HepG2 (cell line): ENCODE data around the gene MFNG. TPM values are rescaled to one million over a fixed set of nuclear protein-coding genes. Genes with fewer than 3 reads are reported as not detected.

Source experiments
- ATAC-seq: fragments of 200-7000 bp; cut with Tn5 transposase; 3 replicates; pipeline ENCODE4 v1.9.1; 2020; ENCODE audit warnings: mild to moderate bottlenecking, moderate library complexity
- BruUV-seq: library from RNA; stranded (reverse); fragments of 400-500 nt; replicated peaks from 2 replicates; lab custom pipeline; 2021; lab: Mats Ljungman, UMichigan
- CTCF ChIA-PET: fragments of 300-600 bp; formaldehyde crosslinking; extraction: SDS; loops from one replicate; lab custom pipeline; 2021; ENCODE audit warnings: low total read pairs, inconsistent platforms, low intra/inter-chr PET ratio; lab: Yijun Ruan, JAX
- POLR2A ChIA-PET: fragments of 350-600 bp; sonication (Branson Sonifier 250); formaldehyde crosslinking; loops from one replicate; lab custom pipeline; 2020; ENCODE audit warnings: antibody characterized with exemption, inconsistent platforms; lab: Yijun Ruan, JAX
- DNase-seq: peaks from one replicate; pipeline ENCODE4 v3.0.0-alpha.2; 2015; ENCODE audit warnings: low spot score
- FAIRE-seq: peaks from 3 replicates; lab custom pipeline; 2011; peaks lifted over from hg19 to GRCh38; lab: Jason Lieb, UNC
- H2AFZ ChIP-seq: one replicate; pipeline ENCODE4 v1.6.1; 2011; ENCODE audit warnings: low read length, inconsistent platforms
- H3K27ac ChIP-seq: fragments of 300-600 bp; 3 replicates; pipeline ENCODE4 v1.8.0; 2011; ENCODE audit warnings: mixed run types, mild to moderate bottlenecking, mixed read lengths, low read length, inconsistent platforms; ENCODE audit not compliant: insufficient read depth; ENCODE audit errors: extremely low read length
- H3K27me3 ChIP-seq, 2 experiments: fragments of 200-600 bp in 1 of 2; 2 replicates in 1 of 2; 3 replicates in 1 of 2; pipeline versions ENCODE4 v1.6.0 to v1.8.0; 2011; ENCODE audit warnings: low read length in 2 of 2, mild to moderate bottlenecking in 2 of 2, moderate library complexity in 2 of 2, inconsistent platforms in 1 of 2; ENCODE audit not compliant: insufficient read depth in 2 of 2, control insufficient read depth in 1 of 2
- H3K36me3 ChIP-seq, 2 experiments: fragments of 200-600 bp in 1 of 2; replicated peaks in 1 of 2; 2 replicates in 1 of 2; 3 replicates in 1 of 2; pipeline versions ENCODE4 v1.5.1 to v1.8.0; 2011; ENCODE audit warnings: low read length in 2 of 2, inconsistent platforms in 1 of 2; ENCODE audit not compliant: insufficient read depth in 2 of 2, control insufficient read depth in 1 of 2
- H3K4me1 ChIP-seq: 2 replicates; pipeline ENCODE4 v1.5.1; 2012; ENCODE audit warnings: low read length, inconsistent platforms; ENCODE audit not compliant: insufficient read depth
- H3K4me2 ChIP-seq: 2 replicates; pipeline ENCODE4 v1.6.0; 2011; ENCODE audit warnings: low read depth, low read length, inconsistent platforms
- H3K4me3 ChIP-seq, 3 experiments: fragments of 200-600 bp in 1 of 3; sonication (generic), shearing (Covaris generic) in 1 of 3; replicated peaks in 1 of 3; 2 replicates each; pipeline ENCODE4 v1.5.1; 2011 to 2016; ENCODE audit warnings: low read length in 3 of 3, inconsistent platforms in 2 of 3, low read depth in 2 of 3, mild to moderate bottlenecking in 2 of 3, control low read depth in 1 of 3, mixed read lengths in 1 of 3; ENCODE audit not compliant: insufficient read depth in 1 of 3
- H3K79me2 ChIP-seq: one replicate; pipeline ENCODE4 v1.6.1; 2011; ENCODE audit warnings: low read length, inconsistent platforms; ENCODE audit not compliant: insufficient read depth
- H3K9ac ChIP-seq: 2 replicates; pipeline ENCODE4 v1.6.0; 2011; ENCODE audit warnings: mild to moderate bottlenecking, low read depth, low read length, inconsistent platforms; ENCODE audit not compliant: insufficient read depth
- H3K9me3 ChIP-seq: 2 replicates; pipeline ENCODE4 v1.5.1; 2012; ENCODE audit warnings: mild to moderate bottlenecking, low read length
- H4K20me1 ChIP-seq: 2 replicates; pipeline ENCODE4 v1.6.0; 2011; ENCODE audit warnings: inconsistent platforms, mild to moderate bottlenecking, low read length, moderate library complexity; ENCODE audit not compliant: insufficient read depth
- ARID5B ChIP-seq: IDR thresholded peaks from 2 replicates; pipeline ENCODE4 v1.4.0; 2020; ENCODE audit warnings: mild to moderate bottlenecking, missing genetic modification reagents
- GABPB1 ChIP-seq: IDR thresholded peaks from 2 replicates; pipeline ENCODE4 v1.6.1; 2016; ENCODE audit warnings: mild to moderate bottlenecking, missing genetic modification reagents, moderate library complexity, missing compliant biosample characterization
- HNRNPLL ChIP-seq: fragments of 200-400 bp; formaldehyde crosslinking; IDR thresholded peaks from 2 replicates; pipeline ENCODE4 v1.6.1; 2017; ENCODE audit warnings: mild to moderate bottlenecking, low read depth, low read length; ENCODE audit not compliant: poor library complexity, severe bottlenecking
- MTA1 ChIP-seq: sonication (generic); formaldehyde crosslinking; IDR thresholded peaks from 2 replicates; pipeline ENCODE4 v1.4.0; 2020; ENCODE audit warnings: missing genetic modification reagents, mild to moderate bottlenecking, borderline replicate concordance
- MXD3 ChIP-seq: IDR thresholded peaks from 2 replicates; pipeline ENCODE4 v1.6.1; 2016; ENCODE audit warnings: mild to moderate bottlenecking, missing biosample characterization, missing genetic modification reagents
- NR2F1 ChIP-seq, 2 experiments: fragments of 450-650 bp in 1 of 2; formaldehyde crosslinking in 1 of 2; IDR thresholded peaks; 2 replicates each; pipeline versions ENCODE4 v1.5.0 to v1.6.1; 2016 to 2020; ENCODE audit warnings: mild to moderate bottlenecking in 1 of 2, missing compliant biosample characterization in 1 of 2, missing genetic modification reagents in 1 of 2, moderate library complexity in 1 of 2
- RARA ChIP-seq: IDR thresholded peaks from 2 replicates; pipeline ENCODE4 v1.6.1; 2016; ENCODE audit warnings: missing genetic modification reagents, missing compliant biosample characterization
- ZNF12 ChIP-seq: sonication (generic); formaldehyde crosslinking; IDR thresholded peaks from 2 replicates; pipeline ENCODE4 v1.5.0; 2020; ENCODE audit warnings: missing genetic modification reagents
- ZNF230 ChIP-seq: sonication (generic); formaldehyde crosslinking; IDR thresholded peaks from 2 replicates; pipeline ENCODE4 v1.4.0; 2020; ENCODE audit warnings: mild to moderate bottlenecking, missing genetic modification reagents
- ZNF280B ChIP-seq: sonication (generic); formaldehyde crosslinking; IDR thresholded peaks from 2 replicates; pipeline ENCODE4 v1.5.0; 2020; ENCODE audit warnings: missing genetic modification reagents, mild to moderate bottlenecking, borderline replicate concordance
- ZNF614 ChIP-seq: IDR thresholded peaks from 2 replicates; pipeline ENCODE4 v1.6.1; 2018; ENCODE audit warnings: missing biosample characterization, missing genetic modification reagents, inconsistent platforms, borderline replicate concordance
- ZNF75D ChIP-seq: sonication (generic); formaldehyde crosslinking; IDR thresholded peaks from 2 replicates; pipeline ENCODE4 v1.8.1; 2023; ENCODE audit warnings: missing genetic modification reagents, mild to moderate bottlenecking, borderline replicate concordance
- ZNF768 ChIP-seq: sonication (generic); formaldehyde crosslinking; IDR thresholded peaks from 2 replicates; pipeline ENCODE4 v1.4.0; 2020; ENCODE audit warnings: missing genetic modification reagents
- ZNF841 ChIP-seq: sonication (generic); formaldehyde crosslinking; IDR thresholded peaks from 2 replicates; pipeline ENCODE4 v1.8.1; 2023; ENCODE audit warnings: missing genetic modification reagents, borderline replicate concordance
- WGBS: methylation state at CpG from one replicate; pipeline ENCODE4 v1.1.6; 2017; ENCODE audit warnings: low lambda C conversion rate; 5-methylcytosine and 5-hydroxymethylcytosine counted together
- in situ Hi-C: cut with HindIII; loops from 2 replicates; pipeline ENCODE4 v1.10.0; 2017; ENCODE audit warnings: low pct_unique_long_range_greater_than_20kb; ENCODE audit not compliant: extremely low pct_ligation_motif_present
- intact Hi-C: fragments of 100-400 bp; cut with micrococcal nuclease; formaldehyde crosslinking; loops from one replicate; pipeline ENCODE4 v1.10.0; 2022; ENCODE audit not compliant: unreplicated experiment
- polyA plus RNA-seq, 8 experiments: library from polyadenylated mRNA; depleted of rRNA in 3 of 8; stranded (reverse) in 7 of 8; unstranded in 1 of 8; fragments of >200 nt; fragmentation: Illumina TruSeq in 4 of 8; extraction: Trizol in 4 of 8; gene quantifications; 2 replicates each; pipeline versions ENCODE4 v1.2.1 to v1.2.3, GENCODE V29; 2011 to 2016; ENCODE audit warnings: low read depth in 4 of 8, missing spikeins in 1 of 8, mixed read lengths in 1 of 8; ENCODE audit not compliant: insufficient read depth in 1 of 8
- total RNA-seq, 5 experiments: library from RNA; depleted of rRNA; stranded (reverse); fragments of >200 nt; fragmentation: Illumina TruSeq; extraction: Trizol; gene quantifications; 2 replicates each; pipeline ENCODE4 v1.2.3, GENCODE V29; 2016; ENCODE audit warnings: low read depth in 1 of 5

Gene MFNG
- total and polyA plus RNA-seq, 2 of the 13 experiments (the other 11 are each of a cell fraction or from before 2014, with no cell fraction given), result 1.0 to 11.7 TPM

GRCh38 chr22:37486224-37486845 is at the start of gene MFNG (continued):
- peak; percentile 44; the same call in 1 of the 2 replicates for TF ChIP-seq GABPB1 (CRISPR knock-in tag)
- TF ChIP-seq MTA1 (CRISPR knock-in tag), result no peak
- TF ChIP-seq ZNF230 (CRISPR knock-in tag), result no peak
- no peak for TF ChIP-seq ZNF12 (CRISPR knock-in tag)

GRCh38 chr22:37535159-37535558 is 49.0 kb upstream of the MFNG start:
- FAIRE-seq (no peak), DNase-seq (no peak), ATAC-seq (no peak)
- Histone ChIP-seq H3K27ac (no peak overlapping the region), H2AFZ (no peak overlapping the region), H3K4me3 (no peak overlapping the region), H3K9me3 (no peaks in the 10 kb centered on the region), H4K20me1 (no peaks in the 10 kb centered on the region), H3K4me2 (no peak overlapping the region; the same call in 1 of the 2 replicates), H3K36me3 (no peaks in the 10 kb centered on the region), H3K9ac (no peak overlapping the region), H3K79me2 (no peaks in the 10 kb centered on the region), H3K27me3 (peaks cover 0 to 13% of the 10 kb centered on the region in 2 experiments; a peak in 1 of 5 replicates), H3K4me1 (peaks cover 56% of the 10 kb centered on the region)
- ChIA-PET CTCF (no interaction called here), POLR2A (no interaction called here)
- no TSS peak for BruUV-seq
- WGBS, result 24% methylated on average over 6 of the region's 6 CpGs
- in situ Hi-C loops (loop anchor here (5.0 kb wide), 1 partner anchor 37 kb away; no protein-coding TSS in a partner anchor), intact Hi-C loops (loop anchor here (5.0 kb wide), 1 partner anchor 147 kb away; no protein-coding TSS in a partner anchor)
- TF ChIP-seq ZNF768 (no peak), ARID5B (CRISPR knock-in tag) (peak; percentile 29; the same call in 1 of the 2 replicates), MXD3 (no peak), NR2F1 (CRISPR knock-in tag; IDR thresholded peaks at IDR 0.05) (peak in 1 of 2 experiments; percentile 21; a peak in 1 of 4 replicates), ZNF614 (CRISPR knock-in tag) (no peak), ZNF75D (CRISPR knock-in tag) (no peak), RARA (CRISPR knock-in tag) (peak; percentile 64), ZNF280B (CRISPR knock-in tag) (no peak), HNRNPLL (no peak), ZNF841 (CRISPR knock-in tag) (no peak)
